GM18867 (cell line): ENCODE measurements around the gene ZG16.

Experiments
- ATAC-seq: cut with Tn5 transposase; IDR thresholded peaks from one replicate; pipeline ENCODE4 v1.9.1; 2021; ENCODE audit warnings: mild to moderate bottlenecking, moderate library complexity; ENCODE audit not compliant: unreplicated experiment

ZG16 gene

DNA sequence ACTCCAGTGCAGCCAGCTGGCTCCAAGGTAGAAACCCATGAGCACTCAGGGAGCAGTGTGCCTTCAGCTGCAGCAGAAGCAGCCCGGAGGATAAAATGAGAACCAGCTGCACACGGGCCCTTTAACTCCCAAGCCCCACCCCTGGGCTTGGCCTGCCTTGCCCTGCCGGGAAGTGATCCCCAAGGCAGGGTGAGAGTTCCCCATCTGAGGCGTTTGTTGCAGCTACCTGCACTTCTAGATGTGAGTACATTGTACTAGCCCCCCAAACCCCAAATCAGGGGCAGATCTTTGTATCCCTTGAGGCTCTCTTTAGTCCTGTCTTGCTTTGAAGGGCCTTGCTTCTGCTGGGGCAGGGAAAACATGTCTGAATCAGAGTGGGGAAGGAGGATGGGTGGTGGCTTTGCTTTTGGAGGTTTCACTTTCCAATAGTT lies 42.2 kb downstream of the ZG16 start, which contains the start of gene MVP:
MVP (plus strand) TSS at position 192 of the 431 bp plus-strand sequence. CDS start 10,088 bp downstream, outside the sequence.
- no peak for ATAC-seq

GRCh38 chr16:29820730-29821642 lies 42.9 kb downstream of the ZG16 start:
- ATAC-seq = peak; percentile 46

GRCh38 chr16:29821643-29822115 lies 43.6 kb downstream of the ZG16 start:
- ATAC-seq = no peak

DNA sequence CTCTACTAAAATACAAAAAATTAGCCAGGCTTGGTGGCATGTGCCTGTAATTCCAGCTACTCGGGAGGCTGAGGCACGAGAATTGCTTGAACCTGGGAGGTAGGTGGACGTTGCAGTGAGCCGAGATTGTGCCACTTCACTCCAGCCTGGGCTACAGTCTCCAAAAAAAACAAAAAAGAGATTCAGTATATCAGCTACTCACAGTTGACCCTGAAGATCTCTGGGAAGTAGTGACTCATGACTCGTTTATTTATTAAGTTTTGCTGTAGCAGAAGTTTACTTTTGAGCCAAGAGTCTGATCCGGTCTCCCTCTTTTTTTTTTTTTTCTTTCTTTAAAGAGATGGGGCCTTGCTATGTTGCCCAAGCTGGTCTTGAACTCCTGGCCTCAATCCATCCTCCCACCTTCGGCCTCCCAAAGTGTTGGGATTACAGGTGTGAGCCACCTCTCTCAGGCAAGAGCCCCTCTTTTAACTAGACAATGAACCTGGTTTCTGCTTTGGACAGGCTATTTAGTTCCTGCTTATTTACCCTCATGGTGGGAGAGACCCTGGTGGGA lies 46.6 kb downstream of the ZG16 start:
- ATAC-seq = no peak

DNA sequence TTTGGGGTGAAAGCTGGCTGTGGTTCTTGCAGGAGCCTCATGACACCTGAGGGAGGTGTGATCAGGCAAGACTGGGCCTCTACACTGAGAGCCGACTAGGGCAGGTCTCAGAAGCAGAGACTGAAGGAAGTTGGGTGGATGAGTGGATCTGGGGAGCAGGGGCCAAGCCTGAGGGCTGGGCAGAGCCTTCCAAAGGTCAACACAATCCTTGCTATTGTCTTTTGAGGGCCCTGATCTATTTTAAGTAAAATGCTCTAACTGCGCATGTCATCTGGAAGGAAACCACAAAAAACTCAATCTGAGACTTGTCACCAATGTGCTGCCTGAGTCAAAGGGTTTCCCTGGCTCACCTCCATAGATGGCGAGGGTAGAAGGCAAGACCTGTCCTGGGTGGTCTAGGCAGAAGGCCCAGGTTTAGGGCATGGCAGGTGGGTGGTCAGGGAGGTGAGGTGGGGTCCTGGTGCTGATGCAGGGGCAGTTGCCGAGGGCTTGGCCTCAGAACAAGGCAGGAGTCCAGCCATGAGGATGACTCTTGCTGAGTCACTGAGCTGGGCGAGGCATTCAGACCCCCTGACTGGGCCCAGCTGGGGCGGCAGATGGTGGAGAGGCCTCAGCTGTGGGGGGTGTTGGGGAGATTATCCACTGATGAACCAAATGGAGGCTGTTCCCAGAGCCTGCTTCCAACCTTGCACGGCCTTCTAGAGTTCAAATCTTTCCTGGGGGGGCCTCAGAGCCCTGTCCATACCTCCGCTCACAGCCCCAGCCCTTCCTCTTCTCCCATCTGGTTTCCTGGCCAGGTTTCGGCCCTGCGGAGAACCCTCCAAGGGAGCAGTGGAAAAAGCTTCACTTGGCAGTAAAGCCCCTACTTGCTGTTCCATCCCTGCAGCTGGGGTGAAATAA lies 47.3 kb downstream of the ZG16 start:
- ATAC-seq = no peak

GRCh38 chr16:29826342-29826695 lies 48.3 kb downstream of the ZG16 start:
- no peak for ATAC-seq

DNA sequence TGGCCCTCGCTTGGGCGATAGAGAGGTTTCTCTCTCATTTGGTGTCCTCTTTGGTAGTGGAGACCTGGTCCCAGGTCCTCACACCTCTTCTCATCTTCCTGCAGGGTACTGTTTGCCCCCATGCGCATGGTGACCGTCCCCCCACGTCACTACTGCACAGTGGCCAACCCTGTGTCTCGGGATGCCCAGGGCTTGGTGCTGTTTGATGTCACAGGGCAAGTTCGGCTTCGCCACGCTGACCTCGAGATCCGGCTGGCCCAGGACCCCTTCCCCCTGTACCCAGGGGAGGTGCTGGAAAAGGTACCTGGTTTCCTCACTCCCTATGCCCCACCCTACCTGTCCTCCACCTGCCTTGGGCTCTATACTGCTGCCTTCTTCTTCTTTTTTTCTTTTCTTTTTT lies 52.7 kb downstream of the ZG16 start:
- ATAC-seq = no peak

DNA sequence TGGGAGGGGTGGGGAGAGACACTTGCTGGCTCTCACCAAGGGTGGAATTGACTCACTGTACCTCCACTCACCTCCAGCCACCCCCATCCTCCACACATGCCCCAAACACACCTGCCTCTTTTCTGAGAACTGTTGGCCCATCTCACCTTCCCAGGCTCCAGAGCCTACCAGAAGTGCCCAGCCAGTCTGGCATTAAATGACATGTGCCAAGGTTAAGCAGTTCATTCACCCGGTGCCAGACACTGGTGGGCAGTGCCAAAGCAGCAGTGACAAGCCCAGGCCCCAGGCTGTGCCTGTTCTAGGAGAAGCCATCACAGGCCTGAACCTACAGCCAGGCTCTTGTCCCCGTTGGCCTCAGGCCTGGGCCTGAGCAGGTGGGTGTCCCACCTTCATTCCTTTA lies 53.4 kb downstream of the ZG16 start:
- no peak for ATAC-seq
